ENCODE data around the gene TRMT44.

TRMT44 gene

GRCh38 chr4:8514391-8514790, 73.8 kb downstream of the TRMT44 start:
- no peaks in the 10 kb centered on the region; the same call in 1 of the 2 replicates for H3K9me3 ChIP-seq
- no peak overlapping the region for H3K4me3 ChIP-seq (ENCODE audit: low read depth, low read length)
- TF ChIP-seq CTCF (IDR thresholded peaks at IDR 0.05; ENCODE audit: low read depth, low read length) = no peak
- no peaks in the 10 kb centered on the region for H3K36me3 ChIP-seq
- no peaks in the 10 kb centered on the region; the same call in 1 of the 2 replicates for H3K27me3 ChIP-seq
- DNase-seq = no peak
- no peaks in the 10 kb centered on the region for H3K4me1 ChIP-seq

- Histone ChIP-seq H3K36me3 (no peaks in the 10 kb centered on the region), H3K4me3 (ENCODE audit: low read depth, low read length) (no peak overlapping the region), H3K4me1 (no peaks in the 10 kb centered on the region), H3K9me3 (no peaks in the 10 kb centered on the region; the same call in 1 of the 2 replicates), H3K27me3 (no peaks in the 10 kb centered on the region; the same call in 1 of the 2 replicates)
- DNase-seq = no peak
- TF ChIP-seq CTCF (IDR thresholded peaks at IDR 0.05; ENCODE audit: low read depth, low read length) = no peak
These were observed 74.9 kb downstream of the TRMT44 start for GRCh38 chr4:8515316-8516060.

- no peaks in the 10 kb centered on the region; the same call in 1 of the 2 replicates for H3K9me3 ChIP-seq
- TF ChIP-seq CTCF (IDR thresholded peaks at IDR 0.05; ENCODE audit: low read depth, low read length) = no peak
- H3K4me1 ChIP-seq = no peaks in the 10 kb centered on the region
- H3K27me3 ChIP-seq = no peaks in the 10 kb centered on the region; the same call in 1 of the 2 replicates
- no peaks in the 10 kb centered on the region for H3K36me3 ChIP-seq
- no peak for DNase-seq
- H3K4me3 ChIP-seq (ENCODE audit: low read depth, low read length) = no peak overlapping the region
These were observed 75.5 kb downstream of the TRMT44 start for GRCh38 chr4:8516061-8516573.

GRCh38 chr4:8516996-8517550, 76.5 kb downstream of the TRMT44 start:
- no peaks in the 10 kb centered on the region for H3K4me1 ChIP-seq
- no peaks in the 10 kb centered on the region; the same call in 1 of the 2 replicates for H3K9me3 ChIP-seq
- no peak for DNase-seq
- H3K27me3 ChIP-seq = no peaks in the 10 kb centered on the region; the same call in 1 of the 2 replicates
- H3K36me3 ChIP-seq = no peaks in the 10 kb centered on the region
- no peak overlapping the region for H3K4me3 ChIP-seq (ENCODE audit: low read depth, low read length)
- TF ChIP-seq CTCF (IDR thresholded peaks at IDR 0.05; ENCODE audit: low read depth, low read length) = no peak

GRCh38 chr4:8517946-8518345, 77.4 kb downstream of the TRMT44 start:
- DNase-seq = no peak
- no peak for TF ChIP-seq CTCF (IDR thresholded peaks at IDR 0.05; ENCODE audit: low read depth, low read length)
- H3K36me3 ChIP-seq = no peaks in the 10 kb centered on the region
- no peak overlapping the region for H3K4me3 ChIP-seq (ENCODE audit: low read depth, low read length)
- H3K4me1 ChIP-seq = no peaks in the 10 kb centered on the region
- H3K9me3 ChIP-seq = no peaks in the 10 kb centered on the region
- no peaks in the 10 kb centered on the region; the same call in 1 of the 2 replicates for H3K27me3 ChIP-seq

All from BE2C (cell line).